Adrenal gland (tissue), 5 donors: ENCODE measurements around the gene KCNJ15.

Source experiments
- POLR2A ChIP-seq, 2 donors: fragments of 450-650 bp; IDR thresholded peaks; one replicate each; pipeline ENCODE4 v1.6.1; 2017; ENCODE audit warnings: antibody characterized with exemption in 2 of 2, mild to moderate bottlenecking in 2 of 2, moderate library complexity in 1 of 2
- TF ChIP-seq, protein P1 (sequence below), 6 experiments: fragments of 450-650 bp in 4 of 6; fragments of 200-600 bp in 2 of 6; sonication (generic) in 1 of 6; IDR thresholded peaks; 1 replicate in 5 of 6; 2 replicates in 1 of 6; pipeline versions ENCODE4 v1.5.1 to v1.8.0; 2016 to 2021; ENCODE audit warnings: antibody characterized with exemption in 6 of 6, mild to moderate bottlenecking in 2 of 6, moderate library complexity in 1 of 6
- donor health status: DM: no; HTN: no; CAD: no.

GRCh38 chr21:38350684-38351083 is 93.9 kb downstream of the KCNJ15 start:
- TF ChIP-seq, protein P1, sequence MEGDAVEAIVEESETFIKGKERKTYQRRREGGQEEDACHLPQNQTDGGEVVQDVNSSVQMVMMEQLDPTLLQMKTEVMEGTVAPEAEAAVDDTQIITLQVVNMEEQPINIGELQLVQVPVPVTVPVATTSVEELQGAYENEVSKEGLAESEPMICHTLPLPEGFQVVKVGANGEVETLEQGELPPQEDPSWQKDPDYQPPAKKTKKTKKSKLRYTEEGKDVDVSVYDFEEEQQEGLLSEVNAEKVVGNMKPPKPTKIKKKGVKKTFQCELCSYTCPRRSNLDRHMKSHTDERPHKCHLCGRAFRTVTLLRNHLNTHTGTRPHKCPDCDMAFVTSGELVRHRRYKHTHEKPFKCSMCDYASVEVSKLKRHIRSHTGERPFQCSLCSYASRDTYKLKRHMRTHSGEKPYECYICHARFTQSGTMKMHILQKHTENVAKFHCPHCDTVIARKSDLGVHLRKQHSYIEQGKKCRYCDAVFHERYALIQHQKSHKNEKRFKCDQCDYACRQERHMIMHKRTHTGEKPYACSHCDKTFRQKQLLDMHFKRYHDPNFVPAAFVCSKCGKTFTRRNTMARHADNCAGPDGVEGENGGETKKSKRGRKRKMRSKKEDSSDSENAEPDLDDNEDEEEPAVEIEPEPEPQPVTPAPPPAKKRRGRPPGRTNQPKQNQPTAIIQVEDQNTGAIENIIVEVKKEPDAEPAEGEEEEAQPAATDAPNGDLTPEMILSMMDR (IDR thresholded peaks at IDR 0.05), result no peak
- no peak for TF ChIP-seq POLR2A (IDR thresholded peaks at IDR 0.05)
